Erythroblast (primary cell): Measurements from ENCODE around the gene ZNF207.

ENCODE experiments used
- GATA1 ChIP-seq: IDR thresholded peaks from 2 replicates; pipeline ENCODE4 v1.6.1; 2011; ENCODE audit warnings: low read depth, mild to moderate bottlenecking, control low read depth, low read length, moderate library complexity
- POLR2A ChIP-seq: IDR thresholded peaks from 2 replicates; pipeline ENCODE4 v1.6.1; 2011; ENCODE audit warnings: mild to moderate bottlenecking, low read length

GRCh38 chr17:32315171-32315570 lies 34.8 kb upstream of the ZNF207 start:
- TF ChIP-seq POLR2A (no peak), GATA1 (no peak)
